Activated T-helper 9 cell treated with anti-CD3 and anti-CD28 coated beads, Interleukin-2, amount 50 U/mL, for 16 hours (primary cell): ENCODE results near the gene POLR2M.

Experiments
- DNase-seq: peaks from one replicate; pipeline ENCODE4 v3.0.0-alpha.2; 2020; ENCODE audit warnings: low read depth

Gene POLR2M

GRCh38 chr15:57692709-57693108 is 13.8 kb upstream of the POLR2M start:
- DNase-seq = no peak

GRCh38 chr15:57694279-57694678 is 12.2 kb upstream of the POLR2M start:
- DNase-seq = no peak

GRCh38 chr15:57696146-57696545 is 10.4 kb upstream of the POLR2M start:
- no peak for DNase-seq

GRCh38 chr15:57697588-57697987 is 8.9 kb upstream of the POLR2M start:
- DNase-seq = no peak

GRCh38 chr15:57698243-57698642 is 8.3 kb upstream of the POLR2M start:
- DNase-seq = no peak

- DNase-seq = no peak
Observed at GRCh38 chr15:57698991-57699390, 7.5 kb upstream of the POLR2M start.

- no peak for DNase-seq
Observed at GRCh38 chr15:57703387-57703786, 3.1 kb upstream of the POLR2M start.

- DNase-seq = no peak
Observed at GRCh38 chr15:57704441-57704840, 2.1 kb upstream of the POLR2M start.

GRCh38 chr15:57705746-57706404 is 639 bp upstream of the POLR2M start:
- no peak for DNase-seq

- DNase-seq = no peak
Observed at GRCh38 chr15:57708047-57708446, 1.5 kb downstream of the POLR2M start.

- DNase-seq = no peak
Observed at GRCh38 chr15:57718309-57718708, 11.8 kb downstream of the POLR2M start.

- DNase-seq = no peak
Observed at GRCh38 chr15:57720867-57721266, 14.4 kb downstream of the POLR2M start.

- no peak for DNase-seq
Observed at GRCh38 chr15:57726411-57726810, 19.9 kb downstream of the POLR2M start.

- no peak for DNase-seq
Observed at GRCh38 chr15:57727031-57727430, 20.5 kb downstream of the POLR2M start.

- no peak for DNase-seq
Observed at GRCh38 chr15:57728436-57728835, 21.9 kb downstream of the POLR2M start.

GRCh38 chr15:57730876-57731275 is 24.4 kb downstream of the POLR2M start:
- DNase-seq = no peak

GRCh38 chr15:57731530-57732103 is 25.1 kb downstream of the POLR2M start:
- DNase-seq = no peak

GRCh38 chr15:57732526-57733331 is 26.2 kb downstream of the POLR2M start:
- DNase-seq = no peak

GRCh38 chr15:57734860-57735259 is 28.3 kb downstream of the POLR2M start:
- no peak for DNase-seq

- DNase-seq = no peak
Observed at GRCh38 chr15:57735431-57735830, 28.9 kb downstream of the POLR2M start.

GRCh38 chr15:57735891-57736290 is 29.4 kb downstream of the POLR2M start:
- DNase-seq = no peak

- DNase-seq = no peak
Observed at GRCh38 chr15:57736591-57736990, 30.1 kb downstream of the POLR2M start.

- no peak for DNase-seq
Observed at GRCh38 chr15:57738734-57739237, 32.3 kb downstream of the POLR2M start.
